ENCODE measurements around the gene BRSK2. TPM values are rescaled to one million over a fixed set of nuclear protein-coding genes. Genes with fewer than 3 reads are reported as not detected.

The BRSK2 gene
- total and polyA plus RNA-seq, 9 of the 15 experiments (the other 6 are each of a cell fraction or from before 2014, with no cell fraction given) = 0.06 to 0.52 (median 0.18) TPM; not detected in 5

- no TSS peak for BruUV-seq (replicated peaks)
- H3K4me1 ChIP-seq (replicated peaks in 1 of 2; ENCODE audit: control insufficient read depth in 2 of 2, insufficient read depth in 2 of 2, low read length in 2 of 2) = peaks cover 0 to 40% of the 10 kb centered on the region in 2 experiments; a peak in 2 of 5 replicates
- no peak overlapping the region for H3K9ac ChIP-seq (ENCODE audit: insufficient read depth in 1 of 2, low read depth in 2 of 2, low read length in 2 of 2)
- intact Hi-C loops (cut with micrococcal nuclease) (no loop called here), in situ Hi-C loops (cut with MboI) (no loop called here)
- no peak overlapping the region for H3K4me2 ChIP-seq (ENCODE audit: insufficient read depth, low read length)
- ChIA-PET CTCF (ENCODE audit: low intra/inter-chr PET ratio) (no interaction called here), POLR2A (interaction anchor here (0.6 to 0.7 kb wide), 3 partner anchors 128 to 1063 kb away, joined by 3 to 4 read pairs (median 3); no protein-coding TSS in a partner anchor)
- WGBS (ENCODE audit: insufficient coverage, low coverage, missing lambda C conversion rate) = 1% methylated on average over 16 of the region's 19 CpGs
- no peaks in the 10 kb centered on the region for H3K9me3 ChIP-seq (replicated peaks; ENCODE audit: control insufficient read depth, insufficient read depth, low read depth, low read length)
- TF ChIP-seq ZNF224 (CRISPR knock-in tag; IDR thresholded peaks at IDR 0.05) = no peak
- TF ChIP-seq SUPT5H (IDR thresholded peaks at IDR 0.05) = no peak
- no peak for TF ChIP-seq ZHX1 (conservative IDR thresholded peaks at IDR 0.05; ENCODE audit: low read length)
- TF ChIP-seq, protein P1, sequence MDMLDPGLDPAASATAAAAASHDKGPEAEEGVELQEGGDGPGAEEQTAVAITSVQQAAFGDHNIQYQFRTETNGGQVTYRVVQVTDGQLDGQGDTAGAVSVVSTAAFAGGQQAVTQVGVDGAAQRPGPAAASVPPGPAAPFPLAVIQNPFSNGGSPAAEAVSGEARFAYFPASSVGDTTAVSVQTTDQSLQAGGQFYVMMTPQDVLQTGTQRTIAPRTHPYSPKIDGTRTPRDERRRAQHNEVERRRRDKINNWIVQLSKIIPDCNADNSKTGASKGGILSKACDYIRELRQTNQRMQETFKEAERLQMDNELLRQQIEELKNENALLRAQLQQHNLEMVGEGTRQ (CRISPR knock-in tag; IDR thresholded peaks at IDR 0.05) = no peak
- no peaks in the 10 kb centered on the region for H3K79me2 ChIP-seq (ENCODE audit: control insufficient read depth, insufficient read depth, low read length)
- no peak overlapping the region for H3K4me3 ChIP-seq
- FAIRE-seq (no peak), ATAC-seq (no peak), DNase-seq (ENCODE audit: extremely low read depth in 1 of 4, low spot score in 3 of 4) (no peak)
- no peaks in the 10 kb centered on the region for H3K9me1 ChIP-seq (ENCODE audit: control insufficient read depth, insufficient read depth, low read length)
- H3K27ac ChIP-seq (ENCODE audit: extremely low read depth, low read depth, low read length) = no peak overlapping the region
- H4K20me1 ChIP-seq (replicated peaks; ENCODE audit: control insufficient read depth, insufficient read depth, low read length) = peaks cover 15% of the 10 kb centered on the region; the same call in 1 of the 2 replicates
- H3K27me3 ChIP-seq (ENCODE audit: control insufficient read depth in 2 of 2, insufficient read depth in 2 of 2, low read length in 2 of 2) = peaks cover 0 to 44% of the 10 kb centered on the region in 2 experiments; a peak in 2 of 5 replicates
- no peak overlapping the region for H2AFZ ChIP-seq (ENCODE audit: low read depth, low read length)
- no peaks in the 10 kb centered on the region for H3K36me3 ChIP-seq (ENCODE audit: control insufficient read depth, insufficient read depth, low read length)
These were observed 3.4 kb downstream of the BRSK2 start for GRCh38 chr11:1393038-1393710.

Measured in K562 (cell line).